Neural cell (in vitro differentiated cells): Measurements from ENCODE around the gene CCDC136. TPM values are rescaled to one million over a fixed set of nuclear protein-coding genes. Genes with fewer than 3 reads are reported as not detected.

Experiments used
- H2AFZ ChIP-seq: fragments of 200-600, 300-800 bp; sonication (generic), shearing (Covaris generic); 2 replicates; pipeline ENCODE4 v1.6.0; 2014; ENCODE audit warnings: low read depth, mild to moderate bottlenecking, antibody characterized with exemption, low read length, moderate library complexity
- H3F3A ChIP-seq: fragments of 200-600 bp; shearing (Covaris generic); 2 replicates; pipeline ENCODE4 v1.6.1; 2016; ENCODE audit warnings: mild to moderate bottlenecking, moderate library complexity, mixed read lengths, antibody characterized with exemption, low read length; ENCODE audit not compliant: insufficient read depth, poor library complexity, severe bottlenecking
- H3K27ac ChIP-seq: fragments of 200-600, 300-800 bp; sonication (generic), shearing (Covaris generic); 2 replicates; pipeline ENCODE4 v1.5.1; 2014; ENCODE audit warnings: mild to moderate bottlenecking, low read length, moderate library complexity
- H3K27me3 ChIP-seq: fragments of 300-800, 200-600 bp; sonication (generic), shearing (Covaris generic); 2 replicates; pipeline ENCODE4 v1.6.0; 2014; ENCODE audit warnings: mild to moderate bottlenecking, low read depth, low read length, moderate library complexity; ENCODE audit not compliant: insufficient read depth
- H3K36me3 ChIP-seq: fragments of 300-800, 200-600 bp; sonication (generic), shearing (Covaris generic); 2 replicates; pipeline ENCODE4 v1.5.1; 2014; ENCODE audit warnings: mild to moderate bottlenecking, antibody characterized with exemption, low read length, moderate library complexity; ENCODE audit not compliant: insufficient read depth
- H3K4me2 ChIP-seq: fragments of 300-800, 200-600 bp; sonication (generic), shearing (Covaris generic); 2 replicates; pipeline ENCODE4 v1.6.0; 2014; ENCODE audit warnings: mild to moderate bottlenecking, low read length
- H3K4me3 ChIP-seq: fragments of 300-800, 200-600 bp; sonication (generic), shearing (Covaris generic); 2 replicates; pipeline ENCODE4 v1.5.1; 2014; ENCODE audit warnings: mild to moderate bottlenecking, low read length, moderate library complexity
- H3K79me2 ChIP-seq: fragments of 200-600 bp; shearing (Covaris generic); replicated peaks from 2 replicates; pipeline ENCODE4 v1.6.0; 2014; ENCODE audit warnings: mild to moderate bottlenecking, low read length, moderate library complexity; ENCODE audit not compliant: insufficient read depth
- H3K9ac ChIP-seq: fragments of 300-800, 200-600 bp; sonication (generic), shearing (Covaris generic); 2 replicates; pipeline ENCODE4 v1.6.1; 2016; ENCODE audit warnings: mild to moderate bottlenecking, low read length, mixed read lengths
- H3K9me2 ChIP-seq: fragments of 200-600 bp; shearing (Covaris generic); 2 replicates; pipeline ENCODE4 v1.6.1; 2016; ENCODE audit warnings: mild to moderate bottlenecking, low read length, mixed read lengths; ENCODE audit not compliant: insufficient read depth
- H3K9me3 ChIP-seq: fragments of 200-600, 300-800 bp; sonication (generic), shearing (Covaris generic); 2 replicates; pipeline ENCODE4 v1.6.1; 2016; ENCODE audit warnings: mild to moderate bottlenecking, mixed run types, low read length, moderate library complexity, mixed read lengths
- H4K20me1 ChIP-seq: fragments of 200-600 bp; shearing (Covaris generic); 2 replicates; pipeline ENCODE4 v1.6.1; 2016; ENCODE audit warnings: mild to moderate bottlenecking, mixed run types; ENCODE audit not compliant: insufficient read depth
- CTCF ChIP-seq: fragments of 450-650 bp; IDR thresholded peaks from 2 replicates; pipeline ENCODE4 v1.5.1; 2014; ENCODE audit warnings: antibody characterized with exemption, mild to moderate bottlenecking, moderate library complexity; ENCODE audit not compliant: poor library complexity, severe bottlenecking
- EP300 ChIP-seq: fragments of 450-650 bp; conservative IDR thresholded peaks from 2 replicates; pipeline ENCODE4 v1.6.1; 2014; ENCODE audit warnings: antibody characterized with exemption, mild to moderate bottlenecking, moderate library complexity; ENCODE audit not compliant: poor library complexity, severe bottlenecking
- EZH2 ChIP-seq: fragments of 200-600, 300-800 bp; shearing (Covaris generic), sonication (generic); IDR thresholded peaks from 2 replicates; pipeline ENCODE4 v1.6.1; 2014; ENCODE audit warnings: antibody characterized with exemption, low read length, borderline replicate concordance, mild to moderate bottlenecking; ENCODE audit not compliant: insufficient read depth, poor library complexity, severe bottlenecking
- MXI1 ChIP-seq: fragments of 450-650 bp; conservative IDR thresholded peaks from 2 replicates; pipeline ENCODE4 v1.6.1; 2014; ENCODE audit warnings: antibody characterized with exemption, mild to moderate bottlenecking; ENCODE audit not compliant: poor library complexity, severe bottlenecking
- POLR2AphosphoS5 ChIP-seq: IDR thresholded peaks from 2 replicates; pipeline ENCODE4 v1.6.1; 2012
- RAD21 ChIP-seq: fragments of 450-650 bp; conservative IDR thresholded peaks from 2 replicates; pipeline ENCODE4 v1.6.1; 2014; ENCODE audit warnings: antibody characterized with exemption, mild to moderate bottlenecking, moderate library complexity
- REST ChIP-seq: IDR thresholded peaks from 2 replicates; pipeline ENCODE4 v1.6.1; 2012; ENCODE audit warnings: borderline replicate concordance
- SMC3 ChIP-seq: fragments of 450-650 bp; conservative IDR thresholded peaks from 2 replicates; pipeline ENCODE4 v1.6.1; 2014; ENCODE audit warnings: antibody characterized with exemption, mild to moderate bottlenecking, moderate library complexity; ENCODE audit not compliant: poor library complexity
- TAF1 ChIP-seq: IDR thresholded peaks from 2 replicates; pipeline ENCODE4 v1.6.1; 2012; ENCODE audit warnings: low read depth
- polyA plus RNA-seq: library from polyadenylated mRNA; depleted of rRNA; stranded (reverse); fragments of >200 nt; gene quantifications from 2 replicates; pipeline ENCODE4 v1.2.3, GENCODE V29; 2014

CCDC136 gene
- polyA plus RNA-seq, 1 donor from 2014 or later: 42.5 TPM

GRCh38 chr7:128842674-128843641, 51.2 kb downstream of the CCDC136 start:
- no peaks in the 10 kb centered on the region for H3K9me3 ChIP-seq
- no peak overlapping the region for H2AFZ ChIP-seq
- H4K20me1 ChIP-seq: no peaks in the 10 kb centered on the region
- H3K9me2 ChIP-seq: no peaks in the 10 kb centered on the region
- TF ChIP-seq EP300 (no peak), MXI1 (no peak), TAF1 (no peak), RAD21 (no peak), CTCF (no peak), SMC3 (no peak), POLR2AphosphoS5 (no peak), EZH2 (no peak), REST (no peak)
- H3K27me3 ChIP-seq: no peaks in the 10 kb centered on the region
- no peaks in the 10 kb centered on the region for H3K36me3 ChIP-seq
- no peak overlapping the region for H3K4me2 ChIP-seq
- H3K4me3 ChIP-seq: no peak overlapping the region
- H3F3A ChIP-seq: no peaks in the 10 kb centered on the region
- no peak overlapping the region for H3K9ac ChIP-seq
- H3K27ac ChIP-seq: no peak overlapping the region
- H3K79me2 ChIP-seq: no peaks in the 10 kb centered on the region

GRCh38 chr7:128843938-128844621, 52.3 kb downstream of the CCDC136 start:
- Histone ChIP-seq H3K9me3 (no peaks in the 10 kb centered on the region), H3K27ac (no peak overlapping the region), H3K79me2 (no peaks in the 10 kb centered on the region), H2AFZ (no peak overlapping the region), H3F3A (no peaks in the 10 kb centered on the region), H3K4me2 (no peak overlapping the region), H3K36me3 (no peaks in the 10 kb centered on the region), H4K20me1 (no peaks in the 10 kb centered on the region), H3K4me3 (no peak overlapping the region), H3K9me2 (no peaks in the 10 kb centered on the region), H3K27me3 (no peaks in the 10 kb centered on the region), H3K9ac (no peak overlapping the region)
- TF ChIP-seq TAF1 (no peak), CTCF (no peak), POLR2AphosphoS5 (no peak), REST (no peak), EZH2 (no peak), MXI1 (no peak), EP300 (no peak), RAD21 (no peak), SMC3 (no peak)
